Measurements from ENCODE around the gene ONECUT3. TPM values are rescaled to one million over a fixed set of nuclear protein-coding genes. Genes with fewer than 3 reads are reported as not detected.
"Not testable (repeated sequence)": the region's sequence is repeated elsewhere in the genome, so short reads cannot be mapped to it uniquely, and the experiment has no call there.

The ONECUT3 gene
- polyA plus RNA-seq, 1 donor from 2014 or later, result not detected

DNA sequence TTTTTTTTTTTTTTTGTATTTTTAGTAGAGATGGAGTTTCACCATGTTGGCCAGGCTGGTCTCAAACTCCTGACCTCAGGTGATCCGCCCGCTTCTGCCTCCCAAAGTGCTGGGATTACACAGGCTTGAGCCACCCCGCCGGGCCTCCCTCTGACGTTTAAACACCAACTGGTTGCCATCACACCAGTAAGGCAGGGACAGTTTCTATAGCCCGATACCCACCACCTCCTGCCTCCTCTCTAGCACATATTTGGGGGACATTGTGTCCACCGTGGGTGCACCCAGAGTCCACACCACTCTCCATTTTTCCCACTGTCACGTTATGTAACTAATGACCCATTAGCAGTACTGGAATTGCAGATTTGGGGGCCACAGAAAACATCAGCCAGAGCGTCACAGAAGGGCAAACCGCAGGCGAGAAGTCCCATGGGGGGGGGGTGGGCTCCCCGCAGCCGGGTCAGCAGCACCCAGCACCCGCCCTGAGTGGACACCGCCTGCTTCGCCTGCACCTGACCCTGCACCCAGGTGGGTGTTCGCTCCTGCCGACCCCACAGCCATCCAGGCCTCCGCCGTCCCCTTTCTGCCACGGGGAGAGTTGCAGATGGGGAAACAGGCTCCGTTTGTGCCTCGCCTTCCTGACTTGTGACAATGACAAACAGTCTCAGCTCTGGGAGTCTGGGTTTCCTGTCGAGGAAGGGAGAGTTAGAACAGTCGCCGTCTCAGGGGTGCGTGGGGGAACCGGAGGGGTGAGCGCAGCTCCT is 3.6 kb downstream of the ONECUT3 start:
- Mint-ChIP-seq H3K4me1 (peaks cover 0 to 8% (median 6%) of the 10 kb centered on the region in 3 donors), H3K36me3 (no peaks in the 10 kb centered on the region), H3K27ac (peak overlapping the region; percentile 88 to 98 (median 94)), H3K4me3 (peak overlapping the region in 3 of 4 donors; percentile 58 to 79 (median 58)), H3K9me3 (no peaks in the 10 kb centered on the region), H3K27me3 (peaks cover 40% of the 10 kb centered on the region)

DNA sequence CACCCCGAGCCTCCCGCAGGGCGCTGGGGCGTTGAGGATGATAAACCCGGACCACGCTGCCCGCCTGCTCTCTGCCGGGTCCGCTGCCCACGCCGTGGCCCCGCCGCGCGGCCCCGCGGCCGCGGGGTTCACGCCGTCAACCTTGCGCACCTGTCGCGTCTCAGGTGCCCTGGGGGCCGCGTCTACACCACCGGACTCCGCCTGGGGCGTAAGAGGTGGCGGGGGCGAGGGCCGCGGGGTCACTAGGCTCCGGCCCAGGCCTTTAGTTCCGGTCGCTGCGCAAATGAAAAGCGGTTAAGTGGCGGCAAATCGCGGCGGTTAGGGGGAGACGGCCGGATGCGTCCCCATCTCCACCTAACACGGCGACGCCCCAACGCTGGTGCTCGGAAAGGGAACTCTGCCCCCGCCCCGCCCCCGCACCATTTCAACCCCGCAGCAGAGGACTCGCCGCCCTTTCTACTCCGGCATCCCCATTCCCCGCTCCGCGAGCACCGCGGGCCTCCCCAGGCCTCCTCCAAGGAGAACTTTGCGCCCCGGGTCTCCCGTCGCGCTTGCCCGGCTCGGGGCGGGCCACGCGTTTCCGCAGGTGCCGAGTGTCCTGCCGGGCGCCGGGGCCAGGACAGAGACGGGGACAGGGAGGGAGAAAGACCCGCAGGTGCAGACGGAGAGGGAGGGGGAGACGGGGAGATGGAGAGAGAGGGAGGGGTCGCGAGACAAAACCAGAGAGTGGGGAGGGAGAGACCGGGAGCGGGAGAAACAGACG is 4.3 kb downstream of the ONECUT3 start:
- Mint-ChIP-seq H3K36me3 (no peaks in the 10 kb centered on the region), H3K27me3 (peaks cover 39% of the 10 kb centered on the region), H3K9me3 (no peaks in the 10 kb centered on the region), H3K4me1 (peaks cover 0 to 5% (median 5%) of the 10 kb centered on the region in 3 donors), H3K27ac (peak overlapping the region; percentile 53 to 98 (median 94)), H3K4me3 (peak overlapping the region in 3 of 4 donors; percentile 58 to 82 (median 79))

DNA sequence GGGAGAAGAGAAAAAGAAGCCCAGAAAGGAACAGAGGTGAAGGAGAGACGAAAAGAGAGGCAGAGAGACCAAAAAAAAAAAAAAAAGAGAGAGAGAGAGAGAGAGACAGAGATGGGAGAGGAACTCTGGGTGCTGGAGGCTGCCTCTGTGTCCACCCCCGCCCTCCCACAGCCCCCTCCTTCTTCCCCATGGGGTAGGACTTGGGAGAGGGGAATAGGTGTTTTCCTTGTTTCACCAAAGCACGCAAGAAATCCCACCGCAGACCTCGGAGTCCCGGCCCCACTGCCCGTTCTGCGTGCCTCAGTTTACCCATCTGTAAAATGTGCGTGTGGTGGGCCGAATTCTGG is 4.9 kb downstream of the ONECUT3 start:
- H3K9me3 Mint-ChIP-seq, result no peaks in the 10 kb centered on the region
- peak overlapping the region; percentile 67 to 71 (median 70) for H3K27ac Mint-ChIP-seq
- peaks cover 41% of the 10 kb centered on the region for H3K27me3 Mint-ChIP-seq
- no peaks in the 10 kb centered on the region for H3K36me3 Mint-ChIP-seq
- peaks cover 0 to 5% (median 5%) of the 10 kb centered on the region in 3 donors for H3K4me1 Mint-ChIP-seq
- H3K4me3 Mint-ChIP-seq, result peak overlapping the region in 2 of 4 donors; percentile 57 to 82

DNA sequence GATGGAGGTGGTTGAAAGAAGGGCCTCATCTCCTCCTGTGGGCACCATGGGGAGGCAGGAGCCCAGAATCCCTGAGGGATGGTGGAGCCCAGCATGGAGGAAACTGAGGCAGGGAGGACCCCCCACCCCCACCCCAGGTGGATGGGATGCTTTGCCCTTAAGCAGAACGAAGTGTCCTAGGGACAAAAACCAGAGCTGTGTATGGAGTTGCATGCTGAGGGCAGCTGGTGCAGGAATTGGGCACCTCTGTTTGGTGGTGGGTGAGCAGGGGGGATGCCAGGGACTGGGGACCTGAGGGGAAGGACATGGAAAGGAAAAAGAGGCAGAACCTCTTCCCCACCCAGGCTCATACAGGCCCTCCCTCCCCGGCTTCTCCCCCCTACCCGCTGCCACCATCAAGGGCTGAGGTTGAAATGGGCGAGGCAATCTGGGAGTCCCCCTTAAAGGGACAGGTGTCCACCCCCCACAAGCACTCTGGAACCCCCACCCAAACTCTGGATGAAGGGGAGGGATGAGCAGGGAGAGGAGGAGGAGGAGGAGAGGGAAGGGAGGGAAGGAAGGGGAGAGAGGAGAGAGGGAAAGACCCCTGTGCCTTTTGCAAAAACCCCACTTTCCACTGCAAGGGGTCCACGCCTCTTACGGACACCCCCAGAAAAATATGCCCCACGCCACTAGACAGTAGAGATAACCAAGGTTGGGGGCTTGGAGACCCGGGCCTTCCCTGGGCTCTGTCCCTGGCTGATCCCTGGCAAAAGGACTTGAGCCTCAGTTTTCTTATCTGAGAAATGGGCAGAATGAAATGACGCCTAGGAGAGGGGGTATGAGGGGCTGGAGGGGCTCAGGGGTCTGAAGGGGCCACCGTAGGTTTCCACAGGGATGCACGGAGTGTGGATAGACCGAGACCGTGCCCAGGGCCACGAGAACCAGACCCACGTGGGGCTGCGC is 5.9 kb downstream of the ONECUT3 start:
- H3K4me1 Mint-ChIP-seq, result peaks cover 0 to 5% (median 5%) of the 10 kb centered on the region in 3 donors
- H3K4me3 Mint-ChIP-seq, result no peak overlapping the region
- H3K9me3 Mint-ChIP-seq, result no peaks in the 10 kb centered on the region
- peak overlapping the region in 2 of 3 donors; percentile 69 to 94 for H3K27ac Mint-ChIP-seq
- H3K27me3 Mint-ChIP-seq, result peaks cover 50% of the 10 kb centered on the region
- no peaks in the 10 kb centered on the region for H3K36me3 Mint-ChIP-seq

DNA sequence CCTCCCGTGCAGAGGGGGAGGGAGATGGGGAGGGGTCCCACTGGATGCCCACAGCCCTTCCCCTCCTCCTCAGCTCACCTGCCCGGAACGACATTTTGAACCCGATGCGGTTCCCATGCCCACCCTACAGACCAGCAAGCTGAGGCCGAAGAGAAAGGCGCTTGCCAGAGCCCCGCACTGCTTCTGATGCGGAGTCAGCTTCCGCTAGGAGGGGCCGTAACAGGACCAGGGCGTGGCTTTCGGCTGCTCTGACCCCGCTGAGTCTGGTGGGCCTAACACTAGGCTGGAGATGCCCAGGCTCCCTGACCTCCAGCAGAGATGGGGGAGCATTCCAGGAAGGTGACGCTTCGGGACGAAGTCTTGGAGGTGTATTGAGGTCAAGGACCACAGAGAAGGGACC is 6.7 kb downstream of the ONECUT3 start:
- Mint-ChIP-seq H3K36me3 (no peaks in the 10 kb centered on the region), H3K27ac (peak overlapping the region in 1 of 3 donors; percentile 94), H3K4me1 (peaks cover 0 to 5% (median 4%) of the 10 kb centered on the region in 3 donors), H3K9me3 (no peaks in the 10 kb centered on the region), H3K4me3 (peak overlapping the region in 1 of 4 donors; percentile 58), H3K27me3 (peaks cover 55% of the 10 kb centered on the region)

DNA sequence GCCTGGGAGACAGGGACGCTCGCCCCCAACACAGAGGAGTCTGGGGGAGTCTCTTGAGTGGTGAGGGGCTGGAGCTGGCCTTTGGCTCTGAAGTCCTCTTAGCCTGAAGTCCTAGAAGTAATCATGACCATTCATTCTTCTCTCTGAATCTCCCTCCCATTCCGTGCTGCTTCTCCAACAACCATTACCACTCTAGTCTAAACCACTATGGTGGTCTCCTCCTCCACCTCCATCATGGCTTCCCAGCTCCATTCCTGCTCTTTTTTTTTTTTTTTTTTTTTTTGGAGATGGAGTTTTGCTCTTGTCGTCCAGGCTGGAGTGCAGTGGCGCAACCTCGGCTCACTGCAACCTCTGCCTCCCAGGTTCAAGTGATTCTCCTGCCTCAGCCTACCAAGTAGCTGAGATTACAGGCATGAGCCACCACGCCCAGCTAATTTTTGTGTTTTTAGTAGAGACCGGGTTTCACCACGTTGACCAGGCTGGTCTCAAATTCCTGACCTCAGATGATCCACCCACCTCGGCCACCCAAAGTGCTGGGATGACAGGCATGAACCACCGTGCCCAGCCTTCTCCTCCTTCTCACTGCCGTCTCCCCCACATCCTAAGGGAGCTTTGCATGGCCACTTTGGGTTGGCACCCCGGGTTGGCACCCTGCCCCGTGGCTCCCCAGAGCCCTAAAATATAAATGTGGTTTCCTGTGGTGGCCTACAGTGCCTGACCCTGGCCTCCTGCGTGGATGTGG is 7.7 kb downstream of the ONECUT3 start:
- H3K4me1 Mint-ChIP-seq, H3K36me3 Mint-ChIP-seq, H3K9me3 Mint-ChIP-seq: not testable (repeated sequence)
- Mint-ChIP-seq H3K27me3 (peaks cover 60% of the 10 kb centered on the region), H3K27ac (peak overlapping the region; percentile 31 to 94 (median 88)), H3K4me3 (peak overlapping the region in 2 of 4 donors; percentile 27 to 63)

DNA sequence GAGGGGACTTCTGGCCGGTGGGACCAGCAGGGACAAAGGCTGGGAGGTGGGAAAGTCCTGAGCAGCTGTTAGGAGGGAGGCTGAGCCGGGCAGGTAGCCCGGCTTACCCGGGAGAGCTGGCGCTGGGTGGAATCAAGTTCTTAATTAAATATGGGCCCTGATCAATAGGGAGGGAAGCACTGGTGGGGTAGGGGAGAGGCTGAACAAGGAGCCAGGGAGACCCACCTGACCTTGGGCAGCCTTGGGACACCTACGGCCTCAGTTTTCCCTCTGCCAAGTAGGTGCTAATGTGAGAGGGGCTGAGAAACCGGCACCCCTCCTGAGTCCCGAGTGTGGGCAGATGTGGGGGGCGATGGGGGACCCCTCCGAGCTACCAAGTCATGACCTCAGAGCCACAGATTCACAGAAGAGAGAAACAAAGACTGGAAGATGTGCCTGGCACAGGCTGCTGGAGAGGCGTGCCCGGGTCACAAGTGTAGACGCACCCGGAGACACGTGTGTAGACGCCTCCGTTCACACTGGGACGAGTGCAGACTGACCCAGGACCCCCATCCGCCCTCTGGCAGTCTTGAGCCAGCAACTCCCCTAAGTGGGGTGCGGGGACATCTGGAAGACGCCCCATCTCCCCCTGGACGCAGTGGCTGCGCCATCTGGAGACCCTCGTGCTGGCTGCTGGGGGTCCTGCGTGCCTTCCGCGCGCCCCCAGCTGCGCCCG is 8.4 kb downstream of the ONECUT3 start:
- Mint-ChIP-seq H3K27ac (peak overlapping the region; percentile 78 to 94 (median 88)), H3K4me1 (peaks cover 0 to 3% (median 2%) of the 10 kb centered on the region in 3 donors), H3K27me3 (peaks cover 56% of the 10 kb centered on the region)

DNA sequence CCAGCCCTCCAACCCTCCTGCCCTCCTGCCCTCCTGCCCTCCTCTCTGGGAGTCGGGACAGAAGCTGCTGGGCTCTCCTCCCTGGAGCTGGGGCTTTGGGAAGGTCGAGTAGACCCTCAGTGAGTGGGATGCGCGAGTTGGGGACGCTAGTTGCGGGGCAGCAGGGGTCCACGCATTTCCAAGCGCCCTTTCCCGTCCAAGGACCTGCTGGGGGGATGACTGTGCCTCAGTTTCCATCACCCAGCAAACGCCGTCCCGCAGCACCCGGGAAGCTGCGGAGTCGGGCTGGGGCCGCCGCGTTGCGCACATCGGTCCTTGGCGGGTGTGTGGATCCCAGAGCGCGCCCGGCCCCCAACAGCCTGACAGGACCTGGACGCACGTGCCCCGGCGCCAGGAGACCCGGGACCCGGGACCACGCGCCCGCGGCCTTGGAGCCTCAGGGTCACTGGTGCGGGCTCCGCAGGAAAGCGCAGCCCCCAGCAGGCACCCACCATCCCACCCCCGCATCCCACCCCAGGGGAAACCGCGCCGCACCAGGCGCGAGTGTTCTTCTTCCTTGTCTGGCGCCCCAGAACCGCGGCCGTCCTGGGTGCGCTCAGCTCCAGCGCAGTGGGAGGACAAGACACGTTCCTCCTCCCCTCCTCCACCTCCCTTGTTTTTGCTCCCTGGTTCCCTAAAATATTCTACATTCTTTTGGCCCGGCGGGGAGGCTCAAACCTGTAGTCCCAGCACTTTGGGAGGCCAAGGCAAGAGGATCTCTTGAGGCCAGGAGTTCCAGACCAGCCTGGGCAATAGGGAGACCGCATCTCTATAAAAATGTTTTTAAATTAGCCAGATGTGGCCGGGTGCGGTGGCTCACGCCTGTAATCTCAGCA is 9.2 kb downstream of the ONECUT3 start:
- Mint-ChIP-seq H3K27ac (peak overlapping the region in 2 of 3 donors; percentile 62 to 94), H3K27me3 (peaks cover 51% of the 10 kb centered on the region), H3K4me1 (peaks cover 0 to 1% (median 0%) of the 10 kb centered on the region in 3 donors), H3K36me3 (no peaks in the 10 kb centered on the region), H3K4me3 (peak overlapping the region in 1 of 4 donors; percentile 43), H3K9me3 (no peaks in the 10 kb centered on the region)

More for the DNA sequence above, 8.4 kb downstream of the ONECUT3 start:
- H3K9me3 Mint-ChIP-seq, result no peaks in the 10 kb centered on the region
- H3K36me3 Mint-ChIP-seq, result no peaks in the 10 kb centered on the region
- H3K4me3 Mint-ChIP-seq, result peak overlapping the region in 1 of 4 donors; percentile 70

DNA sequence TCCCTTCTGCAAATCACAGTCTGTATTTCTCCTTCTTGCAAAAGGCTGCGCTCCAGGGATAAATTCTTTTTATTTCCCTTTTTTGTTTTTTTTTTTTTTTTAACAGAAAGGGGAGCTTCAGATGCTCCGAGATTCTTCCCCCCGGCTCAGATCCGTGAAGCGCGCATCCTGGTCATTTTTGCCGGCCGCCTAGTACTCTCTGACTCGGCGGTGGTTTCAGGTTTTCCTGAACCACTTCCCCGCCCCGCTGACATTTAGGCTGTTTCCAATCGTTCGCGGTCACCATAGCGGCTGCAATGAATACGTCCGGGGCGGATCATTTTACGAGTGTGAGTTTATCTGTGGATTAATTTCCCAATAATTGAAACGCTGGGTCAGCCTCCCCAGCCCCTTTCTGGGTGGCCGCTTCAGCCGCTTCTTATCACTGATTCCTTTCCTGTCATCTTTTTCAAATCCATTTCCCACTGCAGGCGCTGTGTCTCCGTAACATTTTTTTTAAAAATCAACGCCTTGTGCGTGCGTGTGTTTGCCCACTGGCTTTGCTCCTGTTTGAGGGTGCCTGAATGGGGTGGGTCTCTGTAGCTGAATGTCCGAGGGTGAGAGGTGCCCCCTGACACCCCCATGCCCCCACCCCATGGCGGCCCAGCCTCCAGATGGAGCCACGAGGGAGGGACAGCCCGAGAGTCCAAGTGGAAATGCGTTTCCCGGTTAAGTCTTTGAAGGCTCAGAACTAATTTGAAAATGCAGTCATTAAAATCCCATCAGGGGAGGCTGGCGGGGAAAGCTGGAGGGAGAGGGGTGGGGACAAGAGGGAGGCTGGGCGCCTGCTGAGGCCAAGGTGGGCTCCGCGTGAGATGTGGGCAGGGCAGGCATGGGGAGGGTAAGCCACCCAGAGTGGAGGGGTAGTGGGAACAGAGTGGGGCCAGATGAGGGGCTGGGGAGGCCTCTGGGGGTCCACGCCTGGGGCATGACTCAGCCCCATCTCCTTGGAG is 10.6 kb downstream of the ONECUT3 start:
- peak overlapping the region in 2 of 4 donors; percentile 17 to 49 for H3K4me3 Mint-ChIP-seq

DNA sequence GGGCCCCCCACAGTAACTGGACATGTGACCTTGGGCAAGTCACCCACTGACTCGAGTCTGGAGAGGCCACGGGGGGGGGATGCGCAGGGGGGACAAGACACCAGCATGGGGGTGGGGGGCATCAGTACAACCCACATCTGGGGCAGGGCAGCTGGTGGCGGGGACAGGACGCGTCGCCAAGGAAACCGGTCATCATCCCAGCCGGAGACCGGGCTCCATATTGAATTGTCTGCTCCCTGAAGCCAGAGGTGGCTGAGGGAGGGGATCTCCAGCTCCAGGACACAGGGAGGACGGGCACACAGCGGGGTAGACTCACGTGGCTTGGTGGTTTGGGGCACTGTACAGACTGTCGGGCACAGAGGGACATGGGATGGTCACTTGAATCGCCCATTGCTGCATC is 11.4 kb downstream of the ONECUT3 start:
- Mint-ChIP-seq H3K27ac (peak overlapping the region in 2 of 3 donors; percentile 16 to 88), H3K4me1 (peaks cover 0 to 1% (median 0%) of the 10 kb centered on the region in 3 donors), H3K27me3 (peaks cover 49% of the 10 kb centered on the region), H3K36me3 (no peaks in the 10 kb centered on the region), H3K4me3 (peak overlapping the region in 1 of 4 donors; percentile 27), H3K9me3 (peaks cover 0 to 2% (median 0%) of the 10 kb centered on the region in 3 donors)

More for the DNA sequence above, 10.6 kb downstream of the ONECUT3 start:
- H3K27ac Mint-ChIP-seq, result peak overlapping the region; percentile 46 to 88 (median 62)
- peaks cover 0 to 1% (median 0%) of the 10 kb centered on the region in 3 donors for H3K4me1 Mint-ChIP-seq
- no peaks in the 10 kb centered on the region for H3K36me3 Mint-ChIP-seq
- H3K27me3 Mint-ChIP-seq, result peaks cover 52% of the 10 kb centered on the region
- no peaks in the 10 kb centered on the region for H3K9me3 Mint-ChIP-seq

DNA sequence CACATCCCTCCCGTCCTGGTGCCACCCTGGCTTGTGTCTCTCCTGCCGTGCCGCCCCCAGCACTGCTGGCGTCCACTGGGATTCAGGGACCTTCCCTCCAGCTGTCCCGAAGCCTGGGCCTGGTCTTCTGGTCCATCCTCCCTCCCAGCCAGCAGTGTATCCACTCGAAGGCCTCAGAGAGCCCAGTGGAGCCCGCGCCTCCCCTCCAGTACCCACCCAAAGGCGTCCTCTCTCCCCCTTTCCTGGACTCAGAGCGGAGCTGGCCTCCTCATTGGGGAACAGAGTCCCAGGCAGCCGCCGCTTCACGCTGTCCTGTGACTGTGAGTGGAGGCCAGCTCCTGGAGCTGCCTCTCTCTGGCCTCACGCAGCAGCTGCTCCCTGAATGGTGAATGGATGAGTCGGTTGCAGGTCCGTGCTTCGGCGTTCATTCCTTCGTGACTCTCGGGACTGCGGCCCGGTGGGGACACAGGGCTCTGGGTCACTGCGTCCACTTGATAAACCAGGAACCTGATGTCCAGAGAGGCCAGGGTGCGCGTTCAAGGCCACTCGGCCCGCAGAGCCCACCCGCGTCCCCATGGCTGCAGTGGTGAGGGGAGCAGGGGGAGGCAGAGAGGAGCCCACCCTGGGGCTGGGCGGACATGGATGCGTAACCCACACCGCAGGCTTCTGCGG is 12.1 kb downstream of the ONECUT3 start:
- peak overlapping the region; percentile 80 to 88 (median 86) for H3K27ac Mint-ChIP-seq
- H3K27me3 Mint-ChIP-seq, result peaks cover 49% of the 10 kb centered on the region
- no peaks in the 10 kb centered on the region for H3K36me3 Mint-ChIP-seq
- H3K4me3 Mint-ChIP-seq, result no peak overlapping the region
- H3K9me3 Mint-ChIP-seq, result peaks cover under 1 to 5% (median 2%) of the 10 kb centered on the region in 3 donors
- H3K4me1 Mint-ChIP-seq, result peaks cover 0 to 1% (median 0%) of the 10 kb centered on the region in 3 donors

Data from IgD-negative memory B cell (primary cell).